GM12878 (cell line): ENCODE results near the gene RSRC1. TPM values are rescaled to one million over a fixed set of nuclear protein-coding genes. Genes with fewer than 3 reads are reported as not detected.

Experiments used
- ATAC-seq: fragments of 200-7000 bp; cut with Tn5 transposase; 3 replicates; pipeline ENCODE4 v1.9.1; 2020; ENCODE audit warnings: mild to moderate bottlenecking, moderate library complexity
- BruUV-seq: library from RNA; stranded (reverse); fragments of 400-500 nt; replicated peaks from 2 replicates; lab custom pipeline; 2021; lab: Mats Ljungman, UMichigan
- CTCF ChIA-PET: fragments of 300-600 bp; sonication (Branson Sonifier 250); formaldehyde crosslinking; extraction: SDS; loops from one replicate; lab custom pipeline; 2021; ENCODE audit warnings: inconsistent platforms; lab: Yijun Ruan, JAX
- POLR2A ChIA-PET: fragments of 350-600 bp; formaldehyde crosslinking; extraction: SDS; loops from one replicate; lab custom pipeline; 2021; ENCODE audit warnings: inconsistent platforms; lab: Charles Lee
- RAD21 ChIA-PET: fragments of 300-600 bp; sonication (Branson Sonifier 250); formaldehyde crosslinking; loops from one replicate; lab custom pipeline; 2023; ENCODE audit warnings: antibody characterized with exemption; ENCODE audit not compliant: unreplicated experiment; lab: Charles Lee
- SMC1A ChIA-PET: fragments of 300-600 bp; sonication (Branson Sonifier 250); formaldehyde crosslinking; loops from one replicate; lab custom pipeline; 2023; ENCODE audit not compliant: unreplicated experiment, uncharacterized antibody; lab: Charles Lee
- DNase-seq: peaks from one replicate; pipeline ENCODE4 v3.0.0-alpha.2; 2011; ENCODE audit warnings: low read depth, low spot score
- FAIRE-seq: peaks from 3 replicates; lab custom pipeline; 2011; peaks lifted over from hg19 to GRCh38; lab: Jason Lieb, UNC
- H2AFZ ChIP-seq: 2 replicates; pipeline ENCODE4 v1.6.0; 2011; ENCODE audit warnings: low read depth, low read length, control low read depth; ENCODE audit not compliant: control insufficient read depth
- H3K27ac ChIP-seq: 2 replicates; pipeline ENCODE4 v1.5.1; 2011; ENCODE audit warnings: control low read depth; ENCODE audit not compliant: control insufficient read depth, insufficient read depth
- H3K27me3 ChIP-seq, 2 experiments: replicated peaks in 1 of 2; 2 replicates each; pipeline versions ENCODE4 v1.6.0 to v1.6.1; 2011; ENCODE audit warnings: low read length in 1 of 2; ENCODE audit not compliant: control insufficient read depth in 2 of 2, insufficient read depth in 2 of 2
- H3K36me3 ChIP-seq, 2 experiments: 2 replicates each; pipeline ENCODE4 v1.5.1; 2011; ENCODE audit warnings: low read length in 1 of 2; ENCODE audit not compliant: control insufficient read depth in 2 of 2, insufficient read depth in 2 of 2
- H3K4me1 ChIP-seq: 2 replicates; pipeline ENCODE4 v1.6.1; 2011; ENCODE audit warnings: mild to moderate bottlenecking, low read length, moderate library complexity, mixed read lengths; ENCODE audit not compliant: control insufficient read depth, insufficient read depth
- H3K4me2 ChIP-seq: 2 replicates; pipeline ENCODE4 v1.6.0; 2011; ENCODE audit warnings: control low read depth; ENCODE audit not compliant: control insufficient read depth, insufficient read depth
- H3K4me3 ChIP-seq: fragments of 200-600 bp; sonication (generic); 2 replicates; pipeline ENCODE4 v1.5.1; 2016
- H3K79me2 ChIP-seq: 2 replicates; pipeline ENCODE4 v1.6.0; 2011; ENCODE audit warnings: low read length; ENCODE audit not compliant: control insufficient read depth, insufficient read depth
- H3K9ac ChIP-seq: 2 replicates; pipeline ENCODE4 v1.8.0; 2011; ENCODE audit warnings: low read length, control low read depth, mixed read lengths; ENCODE audit not compliant: control insufficient read depth, insufficient read depth
- H3K9me3 ChIP-seq: replicated peaks from 3 replicates; pipeline ENCODE4 v1.5.1; 2011; ENCODE audit warnings: mild to moderate bottlenecking, low read length; ENCODE audit not compliant: control insufficient read depth, insufficient read depth
- H4K20me1 ChIP-seq: 2 replicates; pipeline ENCODE4 v1.6.0; 2011; ENCODE audit not compliant: control insufficient read depth, insufficient read depth
- BACH1 ChIP-seq: fragments of 450-650 bp; IDR thresholded peaks from 2 replicates; pipeline ENCODE4 v1.6.1; 2017; ENCODE audit warnings: mild to moderate bottlenecking, borderline replicate concordance
- CREM ChIP-seq: IDR thresholded peaks from 2 replicates; pipeline ENCODE4 v1.6.1; 2014; ENCODE audit warnings: antibody characterized with exemption, low read depth
- EZH2 ChIP-seq: IDR thresholded peaks from 2 replicates; pipeline ENCODE4 v1.6.1; 2012; ENCODE audit warnings: low read depth, mild to moderate bottlenecking, control low read depth, inconsistent platforms, low read length, borderline replicate concordance; ENCODE audit not compliant: control insufficient read depth
- HDAC2 ChIP-seq: fragments of 200-600 bp; sonication (generic); IDR thresholded peaks from 2 replicates; pipeline ENCODE4 v1.6.1; 2017
- IRF4 ChIP-seq: IDR thresholded peaks from 2 replicates; pipeline ENCODE4 v1.6.1; 2011; ENCODE audit warnings: low read depth, low read length
- JUNB ChIP-seq: IDR thresholded peaks from 2 replicates; pipeline ENCODE4 v1.6.1; 2016; ENCODE audit warnings: antibody characterized with exemption, mild to moderate bottlenecking
- PML ChIP-seq: IDR thresholded peaks from 2 replicates; pipeline ENCODE4 v1.6.1; 2012; ENCODE audit warnings: low read length, inconsistent platforms
- WGBS: methylation state at CpG from one replicate; pipeline ENCODE4 v1.1.6; 2016; ENCODE audit warnings: low lambda C conversion rate; ENCODE audit not compliant: insufficient replicate concordance, insufficient coverage; ENCODE audit errors: missing lambda C conversion rate; 5-methylcytosine and 5-hydroxymethylcytosine counted together
- in situ Hi-C: fragments of 300-500 bp; cut with MboI; formaldehyde crosslinking; loops from 9 replicates; pipeline ENCODE4 v1.14.3; 2018; ENCODE audit warnings: mixed read lengths
- intact Hi-C: fragments of 100-400 bp; cut with micrococcal nuclease; formaldehyde crosslinking; loops from one replicate; pipeline ENCODE4 v1.14.2; 2022; ENCODE audit not compliant: unreplicated experiment
- polyA plus RNA-seq, 11 experiments: library from polyadenylated mRNA; depleted of rRNA in 4 of 11; unstranded in 6 of 11; stranded (reverse) in 5 of 11; fragments of >200 nt; fragmentation: Nextera tagmentation in 4 of 11; fragmentation: Illumina TruSeq in 1 of 11; extraction: Ambion mirVana in 4 of 11; extraction: Trizol in 1 of 11; gene quantifications; 1 replicate in 1 of 11; 2 replicates in 10 of 11; pipeline versions ENCODE4 v1.2.1 to v1.2.3, GENCODE V29; 2011 to 2016; ENCODE audit warnings: inconsistent platforms in 2 of 11, missing spikeins in 2 of 11, low read depth in 1 of 11
- total RNA-seq, 4 experiments: library from RNA; depleted of rRNA in 3 of 4; stranded (reverse); fragments of >200 nt in 3 of 4; fragmentation: Illumina TruSeq in 1 of 4; extraction: Trizol in 1 of 4; gene quantifications; 2 replicates each; pipeline versions ENCODE4 v1.2.1 to v1.2.3, GENCODE V29; 2013 to 2021
- TF ChIP-seq, protein P1 (sequence below): fragments of 450-650 bp; IDR thresholded peaks from 2 replicates; pipeline ENCODE4 v1.6.1; 2017; ENCODE audit warnings: mild to moderate bottlenecking, low read depth, inconsistent platforms; ENCODE audit not compliant: poor library complexity, severe bottlenecking
- TF ChIP-seq, protein P2 (sequence below): fragments of 450-650 bp; formaldehyde crosslinking; IDR thresholded peaks from 2 replicates; pipeline ENCODE4 v1.4.0; 2020; ENCODE audit warnings: mild to moderate bottlenecking, moderate library complexity

The RSRC1 gene
- total and polyA plus RNA-seq, 10 of the 15 experiments (the other 5 are each of a cell fraction or from before 2014, with no cell fraction given) = 16.4 to 85.9 (median 42.0) TPM

GRCh38 chr3:158381262-158381868, 271.5 kb downstream of the RSRC1 start:
- in situ Hi-C loops (no loop called here), intact Hi-C loops (no loop called here)
- Histone ChIP-seq H3K4me1 (no peaks in the 10 kb centered on the region), H4K20me1 (no peaks in the 10 kb centered on the region), H3K27ac (no peak overlapping the region), H3K36me3 (no peaks in the 10 kb centered on the region), H2AFZ (no peak overlapping the region), H3K9me3 (no peaks in the 10 kb centered on the region), H3K4me3 (no peak overlapping the region), H3K4me2 (no peak overlapping the region), H3K27me3 (no peaks in the 10 kb centered on the region), H3K9ac (no peak overlapping the region), H3K79me2 (no peaks in the 10 kb centered on the region)
- ChIA-PET POLR2A (interaction anchor here (1.1 kb wide), 1 partner anchor 16 kb away, joined by 3 read pairs; no protein-coding TSS in a partner anchor), RAD21 (no interaction called here), SMC1A (interaction anchor here (0.6 to 2.0 kb wide), 4 partner anchors 11 to 53 kb away, joined by 3 to 5 read pairs (median 4); no protein-coding TSS in a partner anchor), CTCF (interaction anchor here (1.4 to 1.9 kb wide), 2 partner anchors 8 to 18 kb away, joined by 3 to 8 read pairs; no protein-coding TSS in a partner anchor)
- no TSS peak for BruUV-seq
- FAIRE-seq = no peak
- DNase-seq = no peak
- TF ChIP-seq JUNB = peak; percentile 35; the same call in 1 of the 2 replicates
- no peak for TF ChIP-seq CREM
- ATAC-seq = peak; percentile 43
- 100% methylated on average over 2 of the region's 2 CpGs for WGBS

GRCh38 chr3:158382479-158382878, 272.6 kb downstream of the RSRC1 start:
- FAIRE-seq (no peak), ATAC-seq (peak; percentile 51), DNase-seq (no peak)
- CTCF ChIA-PET = interaction anchor here (0.9 to 1.9 kb wide), 4 partner anchors 9 to 50 kb away, joined by 3 to 8 read pairs (median 4); no protein-coding TSS in a partner anchor
- no peak overlapping the region for H2AFZ ChIP-seq
- no peaks in the 10 kb centered on the region for H3K9me3 ChIP-seq
- H3K27ac ChIP-seq = no peak overlapping the region
- no peak overlapping the region for H3K4me3 ChIP-seq
- H3K4me2 ChIP-seq = no peak overlapping the region
- 53% methylated on average over 2 of the region's 2 CpGs for WGBS
- no peak overlapping the region for H3K9ac ChIP-seq
- H3K4me1 ChIP-seq = no peaks in the 10 kb centered on the region
- intact Hi-C loops = no loop called here
- H3K79me2 ChIP-seq = no peaks in the 10 kb centered on the region
- in situ Hi-C loops = no loop called here
- no TSS peak for BruUV-seq
- H3K36me3 ChIP-seq = no peaks in the 10 kb centered on the region
- no peaks in the 10 kb centered on the region for H4K20me1 ChIP-seq
- POLR2A ChIA-PET = interaction anchor here (1.1 kb wide), 1 partner anchor 18 kb away, joined by 3 read pairs; no protein-coding TSS in a partner anchor
- RAD21 ChIA-PET = interaction anchor here (1.0 to 1.6 kb wide), 2 partner anchors 27 to 51 kb away, joined by 4 read pairs; no protein-coding TSS in a partner anchor
- no peaks in the 10 kb centered on the region for H3K27me3 ChIP-seq
- SMC1A ChIA-PET = interaction anchor here (0.8 to 2.0 kb wide), 5 partner anchors 10 to 52 kb away, joined by 3 to 6 read pairs (median 4); no protein-coding TSS in a partner anchor
- no peak for TF ChIP-seq PML
- no peak for TF ChIP-seq CREM
- TF ChIP-seq, protein P1, sequence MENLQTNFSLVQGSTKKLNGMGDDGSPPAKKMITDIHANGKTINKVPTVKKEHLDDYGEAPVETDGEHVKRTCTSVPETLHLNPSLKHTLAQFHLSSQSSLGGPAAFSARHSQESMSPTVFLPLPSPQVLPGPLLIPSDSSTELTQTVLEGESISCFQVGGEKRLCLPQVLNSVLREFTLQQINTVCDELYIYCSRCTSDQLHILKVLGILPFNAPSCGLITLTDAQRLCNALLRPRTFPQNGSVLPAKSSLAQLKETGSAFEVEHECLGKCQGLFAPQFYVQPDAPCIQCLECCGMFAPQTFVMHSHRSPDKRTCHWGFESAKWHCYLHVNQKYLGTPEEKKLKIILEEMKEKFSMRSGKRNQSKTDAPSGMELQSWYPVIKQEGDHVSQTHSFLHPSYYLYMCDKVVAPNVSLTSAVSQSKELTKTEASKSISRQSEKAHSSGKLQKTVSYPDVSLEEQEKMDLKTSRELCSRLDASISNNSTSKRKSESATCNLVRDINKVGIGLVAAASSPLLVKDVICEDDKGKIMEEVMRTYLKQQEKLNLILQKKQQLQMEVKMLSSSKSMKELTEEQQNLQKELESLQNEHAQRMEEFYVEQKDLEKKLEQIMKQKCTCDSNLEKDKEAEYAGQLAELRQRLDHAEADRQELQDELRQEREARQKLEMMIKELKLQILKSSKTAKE = no peak
- TF ChIP-seq BACH1 = no peak
- TF ChIP-seq IRF4 = no peak
- no peak for TF ChIP-seq EZH2
- no peak for TF ChIP-seq HDAC2
- TF ChIP-seq, protein P2, sequence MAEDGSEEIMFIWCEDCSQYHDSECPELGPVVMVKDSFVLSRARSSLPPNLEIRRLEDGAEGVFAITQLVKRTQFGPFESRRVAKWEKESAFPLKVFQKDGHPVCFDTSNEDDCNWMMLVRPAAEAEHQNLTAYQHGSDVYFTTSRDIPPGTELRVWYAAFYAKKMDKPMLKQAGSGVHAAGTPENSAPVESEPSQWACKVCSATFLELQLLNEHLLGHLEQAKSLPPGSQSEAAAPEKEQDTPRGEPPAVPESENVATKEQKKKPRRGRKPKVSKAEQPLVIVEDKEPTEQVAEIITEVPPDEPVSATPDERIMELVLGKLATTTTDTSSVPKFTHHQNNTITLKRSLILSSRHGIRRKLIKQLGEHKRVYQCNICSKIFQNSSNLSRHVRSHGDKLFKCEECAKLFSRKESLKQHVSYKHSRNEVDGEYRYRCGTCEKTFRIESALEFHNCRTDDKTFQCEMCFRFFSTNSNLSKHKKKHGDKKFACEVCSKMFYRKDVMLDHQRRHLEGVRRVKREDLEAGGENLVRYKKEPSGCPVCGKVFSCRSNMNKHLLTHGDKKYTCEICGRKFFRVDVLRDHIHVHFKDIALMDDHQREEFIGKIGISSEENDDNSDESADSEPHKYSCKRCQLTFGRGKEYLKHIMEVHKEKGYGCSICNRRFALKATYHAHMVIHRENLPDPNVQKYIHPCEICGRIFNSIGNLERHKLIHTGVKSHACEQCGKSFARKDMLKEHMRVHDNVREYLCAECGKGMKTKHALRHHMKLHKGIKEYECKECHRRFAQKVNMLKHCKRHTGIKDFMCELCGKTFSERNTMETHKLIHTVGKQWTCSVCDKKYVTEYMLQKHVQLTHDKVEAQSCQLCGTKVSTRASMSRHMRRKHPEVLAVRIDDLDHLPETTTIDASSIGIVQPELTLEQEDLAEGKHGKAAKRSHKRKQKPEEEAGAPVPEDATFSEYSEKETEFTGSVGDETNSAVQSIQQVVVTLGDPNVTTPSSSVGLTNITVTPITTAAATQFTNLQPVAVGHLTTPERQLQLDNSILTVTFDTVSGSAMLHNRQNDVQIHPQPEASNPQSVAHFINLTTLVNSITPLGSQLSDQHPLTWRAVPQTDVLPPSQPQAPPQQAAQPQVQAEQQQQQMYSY = no peak
